ENCODE measurements around the gene UMAD1. TPM values are rescaled to one million over a fixed set of nuclear protein-coding genes. Genes with fewer than 3 reads are reported as not detected.
"Not testable (repeated sequence)": the region's sequence is repeated elsewhere in the genome, so short reads cannot be mapped to it uniquely, and the experiment has no call there.

Gene UMAD1
- total RNA-seq, 6 experiments from 2014 or later: 7.6 to 15.3 (median 9.5) TPM

DNA sequence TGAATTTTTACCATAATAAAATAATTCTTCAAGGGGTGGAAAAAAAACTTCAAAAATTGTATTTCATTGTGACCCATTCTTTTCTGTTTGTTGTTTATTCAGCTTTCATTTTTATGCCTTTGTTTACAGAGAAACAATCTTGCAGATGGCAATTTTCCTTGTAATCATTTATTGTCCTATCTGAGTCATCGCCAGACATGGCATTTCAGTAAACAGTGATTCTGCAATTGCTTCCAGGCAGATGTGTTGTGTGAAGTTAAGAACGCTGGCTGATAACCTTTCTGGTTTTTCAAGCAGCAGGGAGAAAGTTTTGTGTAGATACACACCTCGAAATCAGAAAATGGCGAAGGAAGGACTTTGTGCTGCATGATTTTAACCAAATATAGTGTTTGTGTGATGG, 158.6 kb downstream of the UMAD1 start:
- Histone ChIP-seq H3K4me3 (no peak overlapping the region), H3K4me1 (peaks cover 0 to 7% (median 0%) of the 10 kb centered on the region in 4 donors), H3K27ac (no peak overlapping the region), H3K9me3 (no peaks in the 10 kb centered on the region), H3K27me3 (no peaks in the 10 kb centered on the region), H3K36me3 (no peaks in the 10 kb centered on the region)
- TF ChIP-seq POLR2A (IDR thresholded peaks at IDR 0.05) (no peak), CTCF (IDR thresholded peaks at IDR 0.05) (no peak)
- ATAC-seq (peak; percentile 64 to 87 (median 75)), DNase-seq (no peak)
- intact Hi-C loops (cut with DNase I): no loop called here
- WGBS (ENCODE audit: insufficient coverage, low coverage, low lambda C conversion rate, missing lambda C conversion rate): 38% methylated on average over 4 of the region's 4 CpGs

DNA sequence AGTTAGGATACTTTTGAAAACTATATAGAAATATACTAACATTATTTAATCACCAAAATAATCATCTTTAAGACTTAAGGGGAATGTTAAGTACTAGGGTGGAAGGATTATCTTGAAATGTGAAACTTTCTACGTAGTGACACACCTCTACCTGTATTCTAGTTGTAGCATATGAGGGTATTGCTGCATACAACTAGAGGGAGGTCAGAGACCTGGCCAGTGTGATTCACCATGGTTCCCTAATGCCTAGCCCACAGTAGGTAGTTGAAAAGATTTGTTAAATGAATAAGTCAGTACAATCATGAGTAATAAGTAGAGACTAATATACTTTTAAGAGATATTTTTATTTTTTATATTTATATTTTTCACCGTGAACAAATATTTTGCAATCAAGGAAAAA, 162.0 kb downstream of the UMAD1 start:
- Histone ChIP-seq H3K4me3 (no peak overlapping the region), H3K27me3 (no peaks in the 10 kb centered on the region), H3K4me1 (peaks cover 0 to 13% (median 0%) of the 10 kb centered on the region in 4 donors), H3K27ac (no peak overlapping the region), H3K36me3 (no peaks in the 10 kb centered on the region), H3K9me3 (no peaks in the 10 kb centered on the region)
- DNase-seq (no peak), ATAC-seq (no peak)
- TF ChIP-seq CTCF (IDR thresholded peaks at IDR 0.05): no peak
- TF ChIP-seq POLR2A (IDR thresholded peaks at IDR 0.05): no peak
- 100% methylated on average over 2 of the region's 2 CpGs for WGBS (ENCODE audit: insufficient coverage, low coverage, low lambda C conversion rate, missing lambda C conversion rate)
- intact Hi-C loops (cut with DNase I): no loop called here

DNA sequence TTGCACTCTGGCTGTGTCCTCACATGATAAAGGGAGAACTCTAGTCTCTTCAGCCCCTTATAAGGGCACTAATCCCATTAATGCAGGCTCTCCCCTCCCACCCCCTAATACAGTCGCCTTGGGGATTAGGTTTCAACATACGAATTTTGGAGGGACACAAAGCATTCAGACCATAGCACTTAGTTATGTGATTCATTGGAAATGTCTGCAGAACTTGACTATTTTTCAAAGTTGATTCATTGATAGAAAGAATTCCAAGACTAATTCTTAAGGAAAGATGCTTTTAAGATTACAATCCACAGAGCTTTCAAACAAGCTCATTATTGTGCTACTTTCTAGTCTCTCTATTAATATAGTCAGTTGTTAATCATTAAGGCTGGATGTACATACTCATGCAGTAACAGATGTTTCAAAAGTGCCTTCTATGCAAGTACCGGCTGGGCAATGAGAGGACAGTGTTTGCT, 163.2 kb downstream of the UMAD1 start:
- Histone ChIP-seq H3K36me3 (no peaks in the 10 kb centered on the region), H3K27ac (no peak overlapping the region), H3K4me1 (peaks cover 0 to 13% (median 4%) of the 10 kb centered on the region in 4 donors), H3K27me3 (no peaks in the 10 kb centered on the region), H3K9me3 (no peaks in the 10 kb centered on the region), H3K4me3 (no peak overlapping the region)
- ATAC-seq: no peak
- no peak for DNase-seq
- intact Hi-C loops (cut with DNase I): no loop called here
- TF ChIP-seq CTCF (IDR thresholded peaks at IDR 0.05) (no peak), POLR2A (IDR thresholded peaks at IDR 0.05) (no peak)
- WGBS (ENCODE audit: insufficient coverage, low coverage, low lambda C conversion rate, missing lambda C conversion rate): 100% methylated on average over 3 of the region's 3 CpGs

DNA sequence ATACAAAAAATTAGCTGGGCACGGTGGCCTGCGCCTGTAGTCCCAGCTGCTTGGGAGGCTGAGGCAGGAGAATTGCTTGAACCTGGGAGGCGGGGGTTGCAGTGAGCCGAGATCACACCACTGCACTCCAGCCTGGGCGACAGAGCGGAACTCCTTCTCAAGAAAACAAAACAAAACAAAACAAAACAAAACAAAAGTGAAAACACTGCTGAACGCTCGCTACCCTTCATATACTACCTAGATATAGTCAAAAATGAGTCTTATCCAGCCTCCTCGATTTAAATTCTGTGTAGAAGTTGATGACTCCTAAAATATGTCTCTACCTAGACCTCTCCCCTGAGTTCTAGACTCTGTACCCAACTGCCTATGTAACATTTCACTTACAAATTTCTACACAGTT, 164.3 kb downstream of the UMAD1 start:
- H3K4me3 ChIP-seq; H3K27me3 ChIP-seq; H3K27ac ChIP-seq; ATAC-seq; DNase-seq; intact Hi-C loops (cut with DNase I); H3K9me3 ChIP-seq; H3K36me3 ChIP-seq: not testable (repeated sequence)
- H3K4me1 ChIP-seq: peaks cover 0 to 14% (median 3%) of the 10 kb centered on the region in 4 donors
- 75% methylated on average over 4 of the region's 9 CpGs for WGBS (ENCODE audit: insufficient coverage, low coverage, low lambda C conversion rate, missing lambda C conversion rate)

GRCh38 chr7:7805511-7806153, 165.1 kb downstream of the UMAD1 start:
- ATAC-seq: peak in 3 of 4 donors; percentile 28 to 63 (median 55)
- Histone ChIP-seq H3K4me3 (no peak overlapping the region), H3K27me3 (no peaks in the 10 kb centered on the region), H3K36me3 (no peaks in the 10 kb centered on the region), H3K27ac (no peak overlapping the region), H3K9me3 (no peaks in the 10 kb centered on the region), H3K4me1 (peaks cover 0 to 14% (median 3%) of the 10 kb centered on the region in 4 donors)
- no peak for DNase-seq
- intact Hi-C loops (cut with DNase I): no loop called here
- WGBS (ENCODE audit: insufficient coverage, low coverage, low lambda C conversion rate, missing lambda C conversion rate): 54% methylated on average over 2 of the region's 2 CpGs
- TF ChIP-seq POLR2A (IDR thresholded peaks at IDR 0.05): no peak
- TF ChIP-seq CTCF (IDR thresholded peaks at IDR 0.05): no peak
